ENCODE data around the gene SCRG1. TPM values are rescaled to one million over a fixed set of nuclear protein-coding genes. Genes with fewer than 3 reads are reported as not detected.
A peak's percentile ranks its signal among the peaks of the same experiment; 100 is the strongest.

The SCRG1 gene
- total and polyA plus RNA-seq, 3 experiments from 2014 or later = not detected

GRCh38 chr4:173370130-173370476 is 28.8 kb downstream of the SCRG1 start:
- Histone ChIP-seq H3K27ac (ENCODE audit: low read depth, low read length) (peak overlapping the region; percentile 89), H3K4me1 (ENCODE audit: insufficient read depth, low read length) (peaks cover 15% of the 10 kb centered on the region), H3K4me3 (ENCODE audit: low read length) (peak overlapping the region; percentile 96), H3K36me3 (ENCODE audit: insufficient read depth, low read length) (no peaks in the 10 kb centered on the region), H3K9me3 (ENCODE audit: low read length) (no peaks in the 10 kb centered on the region), H3K27me3 (ENCODE audit: insufficient read depth, low read length, poor library complexity, severe bottlenecking) (no peaks in the 10 kb centered on the region)
- ChIA-PET CTCF (interaction anchor here (0.6 to 6.3 kb wide), 9 partner anchors 9 to 778 kb away, joined by 3 to 39 read pairs (median 3); partner anchors contain the start of gene HMGB2), POLR2A (interaction anchor here (0.5 to 6.3 kb wide), 4 partner anchors 13 to 913 kb away, joined by 3 to 206 read pairs (median 4); partner anchors contain the start of genes CEP44, FBXO8 and HMGB2)
- H3K4me3 Mint-ChIP-seq = peak overlapping the region; percentile 85 to 100 (median 99)
- H3K4me1 Mint-ChIP-seq = peaks cover 32 to 59% (median 52%) of the 10 kb centered on the region in 3 donors
- H3K9me3 Mint-ChIP-seq = no peaks in the 10 kb centered on the region
- H3K27me3 Mint-ChIP-seq = peaks cover 0 to 2% of the 10 kb centered on the region in 2 donors
- DNase-seq = peak in 3 of 5 donors; percentile 53 to 85 (median 57)
- H3K27ac Mint-ChIP-seq = peak overlapping the region; percentile 78 to 99 (median 96)
- peaks cover 0 to 23% (median 0%) of the 10 kb centered on the region in 3 donors for H3K36me3 Mint-ChIP-seq

- Mint-ChIP-seq H3K27ac (peak overlapping the region in 1 of 8 donors; percentile 54), H3K4me3 (peak overlapping the region in 2 of 7 donors; percentile 41), H3K4me1 (peaks cover 30 to 55% (median 41%) of the 10 kb centered on the region in 3 donors), H3K27me3 (peaks cover 0 to 2% of the 10 kb centered on the region in 2 donors), H3K36me3 (peaks cover 0 to 22% (median 0%) of the 10 kb centered on the region in 3 donors), H3K9me3 (no peaks in the 10 kb centered on the region)
- Histone ChIP-seq H3K9me3 (ENCODE audit: low read length) (no peaks in the 10 kb centered on the region), H3K27ac (ENCODE audit: low read depth, low read length) (no peak overlapping the region), H3K4me3 (ENCODE audit: low read length) (no peak overlapping the region), H3K27me3 (ENCODE audit: insufficient read depth, low read length, poor library complexity, severe bottlenecking) (no peaks in the 10 kb centered on the region), H3K4me1 (ENCODE audit: insufficient read depth, low read length) (peaks cover 15% of the 10 kb centered on the region), H3K36me3 (ENCODE audit: insufficient read depth, low read length) (no peaks in the 10 kb centered on the region)
- POLR2A ChIA-PET = interaction anchor here (6.3 kb wide), 1 partner anchor 35 kb away, joined by 206 read pairs; the partner anchor contains the start of gene HMGB2
- CTCF ChIA-PET = interaction anchor here (1.3 to 6.3 kb wide), 3 partner anchors 8 to 34 kb away, joined by 3 to 39 read pairs (median 4); partner anchors contain the start of gene HMGB2
- DNase-seq = no peak
These were observed 31.0 kb downstream of the SCRG1 start for GRCh38 chr4:173367946-173368345.

- peaks cover 28 to 48% (median 36%) of the 10 kb centered on the region in 3 donors for H3K4me1 Mint-ChIP-seq
- CTCF ChIA-PET = interaction anchor here (1.3 to 6.3 kb wide), 2 partner anchors 11 to 33 kb away, joined by 3 to 39 read pairs; partner anchors contain the start of gene HMGB2
- Histone ChIP-seq H3K9me3 (ENCODE audit: low read length) (no peaks in the 10 kb centered on the region), H3K27ac (ENCODE audit: low read depth, low read length) (no peak overlapping the region), H3K36me3 (ENCODE audit: insufficient read depth, low read length) (no peaks in the 10 kb centered on the region), H3K4me3 (ENCODE audit: low read length) (no peak overlapping the region), H3K27me3 (ENCODE audit: insufficient read depth, low read length, poor library complexity, severe bottlenecking) (no peaks in the 10 kb centered on the region), H3K4me1 (ENCODE audit: insufficient read depth, low read length) (peaks cover 15% of the 10 kb centered on the region)
- peaks cover 0 to 2% of the 10 kb centered on the region in 2 donors for H3K27me3 Mint-ChIP-seq
- H3K36me3 Mint-ChIP-seq = peaks cover 0 to 22% (median 0%) of the 10 kb centered on the region in 3 donors
- peak overlapping the region in 2 of 7 donors; percentile 65 to 66 for H3K4me3 Mint-ChIP-seq
- peak overlapping the region in 4 of 8 donors; percentile 0 to 39 (median 7) for H3K27ac Mint-ChIP-seq
- POLR2A ChIA-PET = interaction anchor here (6.3 kb wide), 1 partner anchor 34 kb away, joined by 206 read pairs; the partner anchor contains the start of gene HMGB2
- DNase-seq = no peak
- no peaks in the 10 kb centered on the region for H3K9me3 Mint-ChIP-seq
These were observed 31.6 kb downstream of the SCRG1 start for GRCh38 chr4:173367285-173367684.

- H3K9me3 Mint-ChIP-seq = no peaks in the 10 kb centered on the region
- H3K4me1 Mint-ChIP-seq = peaks cover 24 to 44% (median 36%) of the 10 kb centered on the region in 3 donors
- H3K36me3 ChIP-seq (ENCODE audit: insufficient read depth, low read length) = no peaks in the 10 kb centered on the region
- H3K36me3 Mint-ChIP-seq = peaks cover 0 to 9% (median 0%) of the 10 kb centered on the region in 3 donors
- POLR2A ChIA-PET = no interaction called here
- H3K4me3 Mint-ChIP-seq = peak overlapping the region in 2 of 7 donors; percentile 13 to 43
- peak overlapping the region in 6 of 8 donors; percentile 44 to 81 (median 60) for H3K27ac Mint-ChIP-seq
- H3K27me3 Mint-ChIP-seq = no peaks in the 10 kb centered on the region
- H3K27me3 ChIP-seq (ENCODE audit: insufficient read depth, low read length, poor library complexity, severe bottlenecking) = no peaks in the 10 kb centered on the region
- H3K27ac ChIP-seq (ENCODE audit: low read depth, low read length) = no peak overlapping the region
- H3K4me1 ChIP-seq (ENCODE audit: insufficient read depth, low read length) = peaks cover 11% of the 10 kb centered on the region
- no peak for DNase-seq
- no peaks in the 10 kb centered on the region for H3K9me3 ChIP-seq (ENCODE audit: low read length)
- no peak overlapping the region for H3K4me3 ChIP-seq (ENCODE audit: low read length)
- CTCF ChIA-PET = interaction anchor here (1.5 to 1.9 kb wide), 2 partner anchors 16 to 31 kb away, joined by 3 to 5 read pairs; partner anchors contain the start of gene HMGB2
These were observed 33.4 kb downstream of the SCRG1 start for GRCh38 chr4:173365359-173365996.

GRCh38 chr4:173362666-173363065 is 36.2 kb downstream of the SCRG1 start:
- no peak overlapping the region for H3K4me3 ChIP-seq (ENCODE audit: low read length)
- ChIA-PET CTCF (no interaction called here), POLR2A (no interaction called here)
- H3K4me1 Mint-ChIP-seq = peaks cover 16 to 27% (median 23%) of the 10 kb centered on the region in 3 donors
- no peak for DNase-seq
- H3K27ac ChIP-seq (ENCODE audit: low read depth, low read length) = no peak overlapping the region
- no peaks in the 10 kb centered on the region for H3K27me3 ChIP-seq (ENCODE audit: insufficient read depth, low read length, poor library complexity, severe bottlenecking)
- H3K27ac Mint-ChIP-seq = no peak overlapping the region
- H3K9me3 Mint-ChIP-seq = no peaks in the 10 kb centered on the region
- H3K36me3 ChIP-seq (ENCODE audit: insufficient read depth, low read length) = no peaks in the 10 kb centered on the region
- H3K27me3 Mint-ChIP-seq = peaks cover 0 to 3% of the 10 kb centered on the region in 2 donors
- no peaks in the 10 kb centered on the region for H3K9me3 ChIP-seq (ENCODE audit: low read length)
- H3K36me3 Mint-ChIP-seq = no peaks in the 10 kb centered on the region
- H3K4me1 ChIP-seq (ENCODE audit: insufficient read depth, low read length) = peaks cover 6% of the 10 kb centered on the region
- H3K4me3 Mint-ChIP-seq = no peak overlapping the region

- H3K4me3 Mint-ChIP-seq = no peak overlapping the region
- H3K27me3 Mint-ChIP-seq = peaks cover 0 to 3% of the 10 kb centered on the region in 2 donors
- no peak overlapping the region for H3K27ac ChIP-seq (ENCODE audit: low read depth, low read length)
- no peaks in the 10 kb centered on the region for H3K9me3 Mint-ChIP-seq
- H3K36me3 Mint-ChIP-seq = no peaks in the 10 kb centered on the region
- POLR2A ChIA-PET = no interaction called here
- no peak overlapping the region for H3K27ac Mint-ChIP-seq
- no peak overlapping the region for H3K4me3 ChIP-seq (ENCODE audit: low read length)
- H3K36me3 ChIP-seq (ENCODE audit: insufficient read depth, low read length) = no peaks in the 10 kb centered on the region
- no peak for DNase-seq
- H3K4me1 Mint-ChIP-seq = peaks cover 8% of the 10 kb centered on the region in 3 donors
- CTCF ChIA-PET = interaction anchor here (0.7 to 0.8 kb wide), 2 partner anchors 9 to 27 kb away, joined by 3 read pairs; partner anchors contain the start of gene HMGB2
- H3K9me3 ChIP-seq (ENCODE audit: low read length) = no peaks in the 10 kb centered on the region
- peaks cover 3% of the 10 kb centered on the region for H3K4me1 ChIP-seq (ENCODE audit: insufficient read depth, low read length)
- no peaks in the 10 kb centered on the region for H3K27me3 ChIP-seq (ENCODE audit: insufficient read depth, low read length, poor library complexity, severe bottlenecking)
These were observed 38.2 kb downstream of the SCRG1 start for GRCh38 chr4:173360587-173361221.

- Mint-ChIP-seq H3K4me3 (no peak overlapping the region), H3K9me3 (no peaks in the 10 kb centered on the region), H3K27me3 (peaks cover 0 to 3% of the 10 kb centered on the region in 2 donors), H3K27ac (no peak overlapping the region), H3K4me1 (no peaks in the 10 kb centered on the region), H3K36me3 (no peaks in the 10 kb centered on the region)
- Histone ChIP-seq H3K27ac (ENCODE audit: low read depth, low read length) (no peak overlapping the region), H3K4me3 (ENCODE audit: low read length) (no peak overlapping the region), H3K4me1 (ENCODE audit: insufficient read depth, low read length) (no peaks in the 10 kb centered on the region), H3K9me3 (ENCODE audit: low read length) (no peaks in the 10 kb centered on the region), H3K27me3 (ENCODE audit: insufficient read depth, low read length, poor library complexity, severe bottlenecking) (no peaks in the 10 kb centered on the region), H3K36me3 (ENCODE audit: insufficient read depth, low read length) (no peaks in the 10 kb centered on the region)
- POLR2A ChIA-PET = no interaction called here
- CTCF ChIA-PET = no interaction called here
- no peak for DNase-seq
These were observed 41.0 kb downstream of the SCRG1 start for GRCh38 chr4:173357939-173358338.

Measured in CD8-positive, alpha-beta memory T cell (primary cell).